ENCODE data around the gene CRBN.

Gene CRBN

GRCh38 chr3:3109407-3110298 is 69.8 kb downstream of the CRBN start:
- DNase-seq, result no peak

- DNase-seq, result no peak
Observed at GRCh38 chr3:3107858-3108257, 71.6 kb downstream of the CRBN start.

GRCh38 chr3:3107181-3107580 is 72.3 kb downstream of the CRBN start:
- no peak for DNase-seq

GRCh38 chr3:3105815-3106214 is 73.7 kb downstream of the CRBN start:
- DNase-seq, result no peak

GRCh38 chr3:3105246-3105645 is 74.2 kb downstream of the CRBN start:
- no peak for DNase-seq

GRCh38 chr3:3102751-3103150 is 76.7 kb downstream of the CRBN start:
- no peak for DNase-seq

- no peak for DNase-seq
Observed at GRCh38 chr3:3101660-3102458, 77.6 kb downstream of the CRBN start.

Data from stimulated activated CD4-positive, alpha-beta T cell treated with anti-CD3 and anti-CD28 coated beads, Interleukin-2, amount 100 ng/mL, for 48 hours (primary cell).